ENCODE data around the gene FKBP4. TPM values are rescaled to one million over a fixed set of nuclear protein-coding genes. Genes with fewer than 3 reads are reported as not detected.
A peak's percentile ranks its signal among the peaks of the same experiment; 100 is the strongest.

FKBP4 gene
- total and polyA plus RNA-seq, 9 of the 15 experiments (the other 6 are each of a cell fraction or from before 2014, with no cell fraction given) = 16.3 to 154 (median 90.1) TPM

DNA sequence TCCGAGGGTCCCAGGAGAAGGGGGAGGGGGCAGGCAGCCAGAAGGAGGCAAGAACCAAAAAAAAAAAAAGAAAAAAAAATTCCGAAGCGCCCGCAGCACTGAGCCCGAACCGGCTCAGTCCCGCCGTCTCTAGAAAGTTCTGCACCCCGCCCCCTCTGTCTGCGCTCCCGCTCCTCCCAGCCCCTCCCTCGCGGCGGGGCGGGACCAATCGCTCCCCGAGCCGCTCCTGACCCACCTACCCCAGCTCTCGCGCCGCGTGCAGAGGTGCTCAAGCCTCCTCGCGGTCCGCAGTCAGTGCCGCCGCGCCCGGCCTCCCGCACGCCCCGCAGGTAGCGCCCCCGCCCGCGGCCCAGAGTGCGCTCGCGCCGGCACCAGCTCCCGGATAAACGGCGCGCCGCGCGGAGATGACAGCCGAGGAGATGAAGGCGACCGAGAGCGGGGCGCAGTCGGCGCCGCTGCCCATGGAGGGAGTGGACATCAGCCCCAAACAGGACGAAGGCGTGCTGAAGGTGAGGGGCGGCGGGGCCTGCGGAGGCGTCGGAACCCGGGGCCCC is at the start of gene FKBP4 (continued):
- TF ChIP-seq, protein P1, sequence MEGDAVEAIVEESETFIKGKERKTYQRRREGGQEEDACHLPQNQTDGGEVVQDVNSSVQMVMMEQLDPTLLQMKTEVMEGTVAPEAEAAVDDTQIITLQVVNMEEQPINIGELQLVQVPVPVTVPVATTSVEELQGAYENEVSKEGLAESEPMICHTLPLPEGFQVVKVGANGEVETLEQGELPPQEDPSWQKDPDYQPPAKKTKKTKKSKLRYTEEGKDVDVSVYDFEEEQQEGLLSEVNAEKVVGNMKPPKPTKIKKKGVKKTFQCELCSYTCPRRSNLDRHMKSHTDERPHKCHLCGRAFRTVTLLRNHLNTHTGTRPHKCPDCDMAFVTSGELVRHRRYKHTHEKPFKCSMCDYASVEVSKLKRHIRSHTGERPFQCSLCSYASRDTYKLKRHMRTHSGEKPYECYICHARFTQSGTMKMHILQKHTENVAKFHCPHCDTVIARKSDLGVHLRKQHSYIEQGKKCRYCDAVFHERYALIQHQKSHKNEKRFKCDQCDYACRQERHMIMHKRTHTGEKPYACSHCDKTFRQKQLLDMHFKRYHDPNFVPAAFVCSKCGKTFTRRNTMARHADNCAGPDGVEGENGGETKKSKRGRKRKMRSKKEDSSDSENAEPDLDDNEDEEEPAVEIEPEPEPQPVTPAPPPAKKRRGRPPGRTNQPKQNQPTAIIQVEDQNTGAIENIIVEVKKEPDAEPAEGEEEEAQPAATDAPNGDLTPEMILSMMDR (IDR thresholded peaks at IDR 0.05 in 2 of 3, conservative IDR thresholded peaks at IDR 0.05 in 1 of 3; ENCODE audit: insufficient read depth in 2 of 3, low read depth in 1 of 3, low read length in 3 of 3) = no peak
- TF ChIP-seq ZNF263 (CRISPR knock-in tag; IDR thresholded peaks at IDR 0.05; ENCODE audit: borderline replicate concordance) (peak; percentile 41; the same call in 1 of the 2 replicates), PML (IDR thresholded peaks at IDR 0.05; ENCODE audit: low read length) (no peak), MAZ (CRISPR knock-in tag; conservative IDR thresholded peaks at IDR 0.05 in 1 of 2, IDR thresholded peaks at IDR 0.05 in 1 of 2) (peak; percentile 83 to 95), PHF8 (IDR thresholded peaks at IDR 0.05; ENCODE audit: borderline replicate concordance, low read length) (peak; percentile 58; the same call in 1 of the 2 replicates), CREM (IDR thresholded peaks at IDR 0.05; ENCODE audit: low read depth) (0 out of 2 replicates have a peak, but pooled peaks have one; percentile 16), MBD2 (IDR thresholded peaks at IDR 0.05; ENCODE audit: borderline replicate concordance, low read depth) (0 out of 2 replicates have a peak, but pooled peaks have one; percentile 21), ATF1 (CRISPR knock-in tag; IDR thresholded peaks at IDR 0.05) (no peak), ATF1 (tag; IDR thresholded peaks at IDR 0.05) (peak; percentile 16; the same call in 1 of the 2 replicates), RBFOX2 (IDR thresholded peaks at IDR 0.05; ENCODE audit: low read depth, low read length) (peak; percentile 85), POLR2A (conservative IDR thresholded peaks at IDR 0.05) (peak; percentile 62; the same call in 1 of the 2 replicates), FOXJ3 (CRISPR knock-in tag; IDR thresholded peaks at IDR 0.05) (no peak), MTA3 (IDR thresholded peaks at IDR 0.05; ENCODE audit: borderline replicate concordance) (peak; percentile 52; the same call in 1 of the 2 replicates), BHLHE40 (IDR thresholded peaks at IDR 0.05; ENCODE audit: low read length) (peak; percentile 53; the same call in 1 of the 2 replicates)
- TF ChIP-seq, protein P2, sequence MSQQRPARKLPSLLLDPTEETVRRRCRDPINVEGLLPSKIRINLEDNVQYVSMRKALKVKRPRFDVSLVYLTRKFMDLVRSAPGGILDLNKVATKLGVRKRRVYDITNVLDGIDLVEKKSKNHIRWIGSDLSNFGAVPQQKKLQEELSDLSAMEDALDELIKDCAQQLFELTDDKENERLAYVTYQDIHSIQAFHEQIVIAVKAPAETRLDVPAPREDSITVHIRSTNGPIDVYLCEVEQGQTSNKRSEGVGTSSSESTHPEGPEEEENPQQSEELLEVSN (IDR thresholded peaks at IDR 0.05; ENCODE audit: borderline replicate concordance in 1 of 2, extremely low read depth in 1 of 2, insufficient read depth in 1 of 2, insufficient read length in 1 of 2, low read depth in 1 of 2, low read length in 1 of 2, poor library complexity in 1 of 2, severe bottlenecking in 1 of 2) = peak; percentile 43 to 85
- TF ChIP-seq, protein P3, sequence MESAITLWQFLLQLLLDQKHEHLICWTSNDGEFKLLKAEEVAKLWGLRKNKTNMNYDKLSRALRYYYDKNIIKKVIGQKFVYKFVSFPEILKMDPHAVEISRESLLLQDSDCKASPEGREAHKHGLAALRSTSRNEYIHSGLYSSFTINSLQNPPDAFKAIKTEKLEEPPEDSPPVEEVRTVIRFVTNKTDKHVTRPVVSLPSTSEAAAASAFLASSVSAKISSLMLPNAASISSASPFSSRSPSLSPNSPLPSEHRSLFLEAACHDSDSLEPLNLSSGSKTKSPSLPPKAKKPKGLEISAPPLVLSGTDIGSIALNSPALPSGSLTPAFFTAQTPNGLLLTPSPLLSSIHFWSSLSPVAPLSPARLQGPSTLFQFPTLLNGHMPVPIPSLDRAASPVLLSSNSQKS (CRISPR knock-in tag; IDR thresholded peaks at IDR 0.05) = no peak
- TF ChIP-seq, protein P4, sequence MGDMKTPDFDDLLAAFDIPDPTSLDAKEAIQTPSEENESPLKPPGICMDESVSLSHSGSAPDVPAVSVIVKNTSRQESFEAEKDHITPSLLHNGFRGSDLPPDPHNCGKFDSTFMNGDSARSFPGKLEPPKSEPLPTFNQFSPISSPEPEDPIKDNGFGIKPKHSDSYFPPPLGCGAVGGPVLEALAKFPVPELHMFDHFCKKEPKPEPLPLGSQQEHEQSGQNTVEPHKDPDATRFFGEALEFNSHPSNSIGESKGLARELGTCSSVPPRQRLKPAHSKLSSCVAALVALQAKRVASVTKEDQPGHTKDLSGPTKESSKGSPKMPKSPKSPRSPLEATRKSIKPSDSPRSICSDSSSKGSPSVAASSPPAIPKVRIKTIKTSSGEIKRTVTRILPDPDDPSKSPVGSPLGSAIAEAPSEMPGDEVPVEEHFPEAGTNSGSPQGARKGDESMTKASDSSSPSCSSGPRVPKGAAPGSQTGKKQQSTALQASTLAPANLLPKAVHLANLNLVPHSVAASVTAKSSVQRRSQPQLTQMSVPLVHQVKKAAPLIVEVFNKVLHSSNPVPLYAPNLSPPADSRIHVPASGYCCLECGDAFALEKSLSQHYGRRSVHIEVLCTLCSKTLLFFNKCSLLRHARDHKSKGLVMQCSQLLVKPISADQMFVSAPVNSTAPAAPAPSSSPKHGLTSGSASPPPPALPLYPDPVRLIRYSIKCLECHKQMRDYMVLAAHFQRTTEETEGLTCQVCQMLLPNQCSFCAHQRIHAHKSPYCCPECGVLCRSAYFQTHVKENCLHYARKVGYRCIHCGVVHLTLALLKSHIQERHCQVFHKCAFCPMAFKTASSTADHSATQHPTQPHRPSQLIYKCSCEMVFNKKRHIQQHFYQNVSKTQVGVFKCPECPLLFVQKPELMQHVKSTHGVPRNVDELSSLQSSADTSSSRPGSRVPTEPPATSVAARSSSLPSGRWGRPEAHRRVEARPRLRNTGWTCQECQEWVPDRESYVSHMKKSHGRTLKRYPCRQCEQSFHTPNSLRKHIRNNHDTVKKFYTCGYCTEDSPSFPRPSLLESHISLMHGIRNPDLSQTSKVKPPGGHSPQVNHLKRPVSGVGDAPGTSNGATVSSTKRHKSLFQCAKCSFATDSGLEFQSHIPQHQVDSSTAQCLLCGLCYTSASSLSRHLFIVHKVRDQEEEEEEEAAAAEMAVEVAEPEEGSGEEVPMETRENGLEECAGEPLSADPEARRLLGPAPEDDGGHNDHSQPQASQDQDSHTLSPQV (IDR thresholded peaks at IDR 0.05) = peak; percentile 39; the same call in 1 of the 2 replicates
